Activated B cell treated with CpG ODN at 0.5 μM for 24 hours (primary cell): ENCODE measurements around the gene FAAP20. TPM values are rescaled to one million over a fixed set of nuclear protein-coding genes. Genes with fewer than 3 reads are reported as not detected.
A peak's percentile ranks its signal among the peaks of the same experiment; 100 is the strongest.

Source experiments
- ATAC-seq: fragments of 200-7000 bp; cut with Tn5 transposase; one replicate; pipeline ENCODE4 v1.10.0; 2021; ENCODE audit warnings: low read depth, mild to moderate bottlenecking, moderate library complexity
- CTCF ChIA-PET: fragments of 350-600 bp; sonication (Branson Sonifier 250); formaldehyde crosslinking; loops from one replicate; lab custom pipeline; 2021; ENCODE audit warnings: antibody characterized with exemption; lab: Charles Lee
- POLR2A ChIA-PET: fragments of 350-600 bp; sonication (Branson Sonifier 250); formaldehyde crosslinking; loops from one replicate; lab custom pipeline; 2021; ENCODE audit warnings: antibody characterized with exemption; lab: Charles Lee
- DNase-seq: peaks from one replicate; pipeline ENCODE4 v3.0.0; 2022
- H3K27ac Mint-ChIP-seq: one replicate; pipeline ENCODE4 v1.8.0; 2020; ENCODE audit warnings: mixed read lengths
- H3K27me3 Mint-ChIP-seq: one replicate; pipeline ENCODE4 v1.8.0; 2021; ENCODE audit warnings: mixed read lengths
- H3K36me3 Mint-ChIP-seq: one replicate; pipeline ENCODE4 v1.8.0; 2021; ENCODE audit warnings: low read depth, mixed read lengths
- H3K4me1 Mint-ChIP-seq: one replicate; pipeline ENCODE4 v1.8.0; 2021; ENCODE audit warnings: mixed read lengths
- H3K4me3 Mint-ChIP-seq: one replicate; pipeline ENCODE4 v1.8.0; 2020; ENCODE audit warnings: mild to moderate bottlenecking, mixed read lengths
- H3K9me3 Mint-ChIP-seq: one replicate; pipeline ENCODE4 v1.8.0; 2020; ENCODE audit warnings: mixed read lengths
- CTCF ChIP-seq: fragments of 200-600 bp; IDR thresholded peaks from one replicate; pipeline ENCODE4 v1.8.0; 2022; ENCODE audit warnings: antibody characterized with exemption, mild to moderate bottlenecking
- intact Hi-C: fragments of 100-400 bp; cut with micrococcal nuclease; formaldehyde crosslinking; loops from one replicate; pipeline ENCODE4 v1.15.1; 2024
- total RNA-seq: library from RNA; stranded (reverse); gene quantifications from 2 replicates; pipeline ENCODE4 v1.2.3, GENCODE V29; 2022

FAAP20 gene
- total RNA-seq, 1 donor from 2014 or later = 73.7 TPM

GRCh38 chr1:2200308-2200943, 5.9 kb upstream of the FAAP20 start:
- POLR2A ChIA-PET = interaction anchor here (0.7 to 2.1 kb wide), 5 partner anchors 28 to 217 kb away, joined by 4 to 24 read pairs (median 8); no protein-coding TSS in a partner anchor
- DNase-seq (no peak), ATAC-seq (no peak)
- peaks cover 42% of the 10 kb centered on the region for H3K4me1 Mint-ChIP-seq
- no peak overlapping the region for H3K27ac Mint-ChIP-seq
- no peaks in the 10 kb centered on the region for H3K9me3 Mint-ChIP-seq
- H3K4me3 Mint-ChIP-seq = no peak overlapping the region
- H3K27me3 Mint-ChIP-seq = no peaks in the 10 kb centered on the region
- intact Hi-C loops = loop anchor here (10.0 kb wide), 1 partner anchor 54 kb away; no protein-coding TSS in a partner anchor
- CTCF ChIA-PET = interaction anchor here (9.5 kb wide), 1 partner anchor 182 kb away, joined by 185 read pairs; no protein-coding TSS in a partner anchor
- H3K36me3 Mint-ChIP-seq = no peaks in the 10 kb centered on the region
- TF ChIP-seq CTCF = no peak

- Mint-ChIP-seq H3K27me3 (no peaks in the 10 kb centered on the region), H3K4me3 (peak overlapping the region; percentile 80), H3K27ac (peak overlapping the region; percentile 83), H3K4me1 (peaks cover 39% of the 10 kb centered on the region), H3K9me3 (no peaks in the 10 kb centered on the region), H3K36me3 (peaks cover 2% of the 10 kb centered on the region)
- intact Hi-C loops = loop anchor here (10.0 kb wide), 1 partner anchor 446 kb away; no protein-coding TSS in a partner anchor
- ChIA-PET CTCF (interaction anchor here (0.9 to 9.5 kb wide), 2 partner anchors 183 to 190 kb away, joined by 4 to 185 read pairs; no protein-coding TSS in a partner anchor), POLR2A (interaction anchor here (0.7 to 2.1 kb wide), 17 partner anchors 10 to 349 kb away, joined by 3 to 24 read pairs (median 7); partner anchors contain the start of genes MORN1, PANK4, PEX10 and RER1)
- ATAC-seq (peak; percentile 45), DNase-seq (peak; percentile 43)
- no peak for TF ChIP-seq CTCF
Measured at GRCh38 chr1:2199042-2199810, 4.7 kb upstream of the FAAP20 start.

GRCh38 chr1:2198571-2198970, 4.0 kb upstream of the FAAP20 start:
- TF ChIP-seq CTCF = no peak
- POLR2A ChIA-PET = interaction anchor here (1.0 to 2.1 kb wide), 14 partner anchors 10 to 350 kb away, joined by 3 to 24 read pairs (median 7); partner anchors contain the start of genes MORN1, PANK4, PEX10 and RER1
- H3K9me3 Mint-ChIP-seq = no peaks in the 10 kb centered on the region

GRCh38 chr1:2197707-2198165, 3.2 kb upstream of the FAAP20 start:
- TF ChIP-seq CTCF = no peak
- Mint-ChIP-seq H3K36me3 (peaks cover 4% of the 10 kb centered on the region), H3K4me1 (peaks cover 35% of the 10 kb centered on the region), H3K9me3 (no peaks in the 10 kb centered on the region), H3K27me3 (no peaks in the 10 kb centered on the region), H3K4me3 (no peak overlapping the region), H3K27ac (peak overlapping the region; percentile 61)
- intact Hi-C loops = loop anchor here (10.0 kb wide), 1 partner anchor 447 kb away; no protein-coding TSS in a partner anchor
- DNase-seq (no peak), ATAC-seq (no peak)
- CTCF ChIA-PET = interaction anchor here (9.5 kb wide), 1 partner anchor 184 kb away, joined by 185 read pairs; no protein-coding TSS in a partner anchor
- POLR2A ChIA-PET = no interaction called here

More at GRCh38 chr1:2198571-2198970, 4.0 kb upstream of the FAAP20 start:
- intact Hi-C loops = loop anchor here (10.0 kb wide), 1 partner anchor 446 kb away; no protein-coding TSS in a partner anchor
- H3K4me3 Mint-ChIP-seq = peak overlapping the region; percentile 80
- H3K27ac Mint-ChIP-seq = peak overlapping the region; percentile 83
- H3K36me3 Mint-ChIP-seq = peaks cover 2% of the 10 kb centered on the region
- CTCF ChIA-PET = interaction anchor here (9.5 kb wide), 1 partner anchor 183 kb away, joined by 185 read pairs; no protein-coding TSS in a partner anchor
- DNase-seq (no peak), ATAC-seq (no peak)
- peaks cover 37% of the 10 kb centered on the region for H3K4me1 Mint-ChIP-seq
- H3K27me3 Mint-ChIP-seq = no peaks in the 10 kb centered on the region
